GM19099 (cell line): ENCODE results near the gene MPP2.

ENCODE experiments used
- POLR2A ChIP-seq: IDR thresholded peaks from 3 replicates; pipeline ENCODE4 v1.6.1; 2011; ENCODE audit warnings: low read depth; ENCODE audit not compliant: insufficient read length; ENCODE audit errors: extremely low read depth

Gene MPP2

GRCh38 chr17:43891851-43892646 is 15.3 kb downstream of the MPP2 start:
- TF ChIP-seq POLR2A = no peak

GRCh38 chr17:43890240-43890639 is 17.1 kb downstream of the MPP2 start:
- no peak for TF ChIP-seq POLR2A

- TF ChIP-seq POLR2A = no peak
Measured at GRCh38 chr17:43888548-43888947, 18.8 kb downstream of the MPP2 start.

GRCh38 chr17:43882761-43883415 is 24.4 kb downstream of the MPP2 start:
- no peak for TF ChIP-seq POLR2A

GRCh38 chr17:43881758-43882505 is 25.4 kb downstream of the MPP2 start:
- no peak for TF ChIP-seq POLR2A

GRCh38 chr17:43881181-43881580 is 26.2 kb downstream of the MPP2 start:
- TF ChIP-seq POLR2A = no peak

- no peak for TF ChIP-seq POLR2A
Measured at GRCh38 chr17:43880420-43880991, 26.8 kb downstream of the MPP2 start.

- no peak for TF ChIP-seq POLR2A
Measured at GRCh38 chr17:43879723-43880419, 27.5 kb downstream of the MPP2 start.

GRCh38 chr17:43878260-43879175 is 28.8 kb downstream of the MPP2 start:
- no peak for TF ChIP-seq POLR2A

GRCh38 chr17:43877451-43878155 is 29.7 kb downstream of the MPP2 start:
- TF ChIP-seq POLR2A = no peak

- no peak for TF ChIP-seq POLR2A
Measured at GRCh38 chr17:43877031-43877430, 30.3 kb downstream of the MPP2 start.

- no peak for TF ChIP-seq POLR2A
Measured at GRCh38 chr17:43875476-43876147, 31.7 kb downstream of the MPP2 start.

- no peak for TF ChIP-seq POLR2A
Measured at GRCh38 chr17:43874293-43874692, 33.0 kb downstream of the MPP2 start.
